Epithelial cell of proximal tubule (primary cell): ENCODE measurements around the gene FRMD4B. TPM values are rescaled to one million over a fixed set of nuclear protein-coding genes. Genes with fewer than 3 reads are reported as not detected.

Experiments
- DNase-seq: peaks from one replicate; pipeline ENCODE4 v3.0.0-alpha.2; 2011; ENCODE audit warnings: low read depth
- H3K4me3 ChIP-seq: 2 replicates; pipeline ENCODE4 v1.5.1; 2011; ENCODE audit warnings: low read depth, mild to moderate bottlenecking, low read length
- CTCF ChIP-seq: conservative IDR thresholded peaks from 2 replicates; pipeline ENCODE4 v1.5.1; 2012; ENCODE audit warnings: low read depth, mild to moderate bottlenecking, low read length
- total RNA-seq: library from RNA; depleted of rRNA; stranded (reverse); fragments of >200 nt; gene quantifications from 2 replicates; pipeline ENCODE4 v1.2.3, GENCODE V29; 2015

FRMD4B gene
- total RNA-seq, 1 donor from 2014 or later: 21.7 TPM

- DNase-seq: peak; percentile 47
- no peak overlapping the region for H3K4me3 ChIP-seq
- peak; percentile 98 for TF ChIP-seq CTCF
Measured at GRCh38 chr3:69120879-69121464, 264.9 kb downstream of the FRMD4B start.
